GM18517 (cell line): Measurements from ENCODE around the gene DUSP9.

Experiments used
- ATAC-seq: cut with Tn5 transposase; IDR thresholded peaks from one replicate; pipeline ENCODE4 v1.9.1; 2021; ENCODE audit warnings: mild to moderate bottlenecking, moderate library complexity; ENCODE audit not compliant: unreplicated experiment

DUSP9 gene

DNA sequence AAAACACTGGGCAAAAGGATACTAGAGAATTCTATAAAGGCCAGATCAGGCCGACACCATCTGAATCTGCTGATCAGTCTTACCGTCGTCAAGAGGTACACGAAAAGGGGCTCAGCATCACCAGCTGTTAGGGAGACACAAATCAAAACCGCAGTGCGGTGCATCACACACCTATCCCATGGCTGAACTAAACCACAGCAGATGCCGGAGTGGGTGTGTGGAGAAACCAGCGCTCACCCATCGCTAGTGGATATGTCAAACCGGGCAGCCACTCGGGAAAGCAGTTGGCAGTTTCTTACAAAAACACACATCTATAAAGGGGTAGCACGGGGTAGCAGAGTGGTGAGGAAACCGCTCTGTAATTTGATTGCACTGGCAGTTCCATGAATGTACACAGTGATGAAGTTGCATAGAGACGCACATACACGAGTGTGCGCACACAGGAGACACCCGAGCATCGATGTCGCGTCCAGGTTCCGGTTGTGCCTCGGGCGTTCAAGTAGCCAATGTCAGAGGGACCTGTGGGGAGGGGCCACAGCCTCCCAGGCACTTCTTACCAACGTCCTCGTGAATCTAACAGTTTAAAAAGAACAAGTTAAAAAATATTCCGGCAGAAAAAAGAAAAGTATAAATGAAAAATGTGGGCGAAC, 24.9 kb upstream of the DUSP9 start:
- ATAC-seq = no peak

DNA sequence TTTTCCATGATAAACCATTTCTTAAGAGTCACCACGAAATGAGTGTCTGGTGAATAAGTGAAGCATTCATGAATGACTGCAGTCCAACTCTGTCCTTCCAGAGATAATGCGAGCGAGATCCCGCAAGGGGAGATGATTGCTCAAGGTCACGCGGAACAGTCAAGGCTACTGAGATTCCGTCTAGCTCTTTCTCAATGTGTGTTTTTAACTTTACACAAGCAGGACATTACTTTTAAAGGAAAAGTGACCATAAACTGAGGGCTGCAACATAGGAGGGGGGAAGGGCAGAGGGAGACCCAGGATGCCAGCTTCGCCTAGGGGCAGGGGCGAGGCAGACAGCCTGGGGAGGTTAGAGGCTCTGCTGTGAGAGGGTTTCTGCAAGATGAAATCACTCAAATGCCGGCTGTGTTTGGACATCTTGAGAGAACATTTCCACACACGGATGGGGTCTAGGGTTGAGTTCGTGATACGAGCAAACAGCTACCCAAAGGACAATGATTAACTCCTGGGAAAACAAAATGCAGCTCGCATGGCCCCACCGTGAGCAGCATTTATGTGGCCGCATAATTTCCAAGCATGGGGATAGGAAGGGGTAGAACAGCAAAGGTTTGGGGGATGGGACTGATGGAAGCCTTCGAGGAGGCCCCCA, 24.2 kb upstream of the DUSP9 start:
- ATAC-seq = no peak

GRCh38 chrX:153623310-153624029, 23.5 kb upstream of the DUSP9 start:
- no peak for ATAC-seq

DNA sequence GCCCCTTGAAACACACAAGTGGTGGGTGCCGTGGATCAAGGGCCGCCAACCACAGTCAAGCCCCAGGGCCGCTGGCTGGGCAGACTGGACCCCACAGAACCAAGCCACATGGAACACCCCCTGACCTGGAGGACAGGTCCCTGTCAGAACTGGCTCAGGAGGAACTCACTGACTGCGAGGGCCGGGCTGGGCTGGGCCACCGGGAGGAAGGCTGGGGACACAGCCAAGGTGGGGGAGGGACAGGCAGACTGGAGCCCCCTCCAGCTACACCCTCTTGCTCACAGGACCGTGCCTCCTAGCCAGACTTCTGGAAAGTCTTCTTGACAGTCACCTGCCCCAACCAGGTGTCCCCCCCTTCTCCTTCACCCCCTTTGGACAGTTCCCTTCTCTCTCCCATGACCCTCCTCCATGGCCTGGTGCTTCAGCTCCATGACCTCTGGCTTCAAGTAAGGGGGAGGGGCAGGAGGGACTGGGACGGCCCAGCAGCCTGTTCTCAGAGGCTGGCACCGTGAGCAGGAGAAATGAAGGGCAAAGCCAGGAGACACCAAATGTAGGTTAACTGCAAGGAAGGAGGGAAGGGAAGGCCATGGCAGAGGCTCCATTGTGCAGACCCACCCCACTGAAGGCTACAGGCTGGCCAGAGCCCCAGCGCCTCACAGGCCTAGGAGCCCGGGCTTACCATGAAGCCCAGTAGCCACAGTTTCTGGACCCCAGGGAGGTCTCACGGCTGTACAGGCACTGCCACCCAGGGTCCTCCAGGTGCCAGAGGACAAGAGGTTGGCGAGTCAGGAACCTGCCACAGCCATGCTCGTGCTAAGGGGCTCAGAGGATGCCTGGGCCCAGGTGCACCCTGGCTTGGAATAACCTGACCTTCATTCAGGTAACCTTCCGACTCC, 22.6 kb upstream of the DUSP9 start:
- no peak for ATAC-seq

DNA sequence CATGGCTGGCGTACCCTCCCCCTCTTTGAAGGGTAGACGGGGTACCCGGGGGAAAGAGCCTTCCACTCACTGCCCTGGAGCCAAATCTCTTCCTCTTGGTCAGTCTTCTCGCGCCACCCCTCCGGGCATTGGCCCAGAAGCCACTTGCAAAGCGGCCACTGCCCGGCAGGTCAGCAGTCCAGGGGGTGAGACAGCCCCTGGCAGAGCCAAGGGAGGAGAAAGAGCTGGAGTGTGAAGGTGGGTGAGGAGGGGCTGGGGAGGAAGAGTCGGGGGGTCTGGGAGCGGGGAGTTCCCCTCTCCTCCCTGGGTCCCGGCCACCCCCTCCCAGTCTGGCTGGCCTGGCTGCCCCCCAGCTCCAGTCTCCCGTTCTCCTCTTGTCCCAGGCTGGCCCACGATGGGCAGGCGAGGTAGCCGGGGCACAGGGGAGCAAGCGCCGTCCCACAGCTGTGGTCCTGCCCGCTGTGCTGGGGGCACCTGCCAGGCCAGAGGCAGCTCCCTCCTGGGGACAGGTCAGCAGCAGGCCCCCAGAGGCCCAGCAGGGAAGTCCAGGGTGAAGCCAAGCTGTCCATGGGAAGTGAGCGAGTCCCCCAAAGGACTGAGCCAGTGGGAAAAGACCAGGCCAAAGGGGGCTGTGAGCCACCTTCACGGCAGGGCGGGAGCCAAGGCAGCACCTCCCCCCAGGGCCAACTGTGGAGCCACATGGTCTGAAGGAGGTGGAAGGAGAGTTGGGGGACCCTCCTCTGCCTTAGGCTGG, 21.6 kb upstream of the DUSP9 start:
- ATAC-seq = no peak

GRCh38 chrX:153626025-153626633, 20.9 kb upstream of the DUSP9 start:
- no peak for ATAC-seq

DNA sequence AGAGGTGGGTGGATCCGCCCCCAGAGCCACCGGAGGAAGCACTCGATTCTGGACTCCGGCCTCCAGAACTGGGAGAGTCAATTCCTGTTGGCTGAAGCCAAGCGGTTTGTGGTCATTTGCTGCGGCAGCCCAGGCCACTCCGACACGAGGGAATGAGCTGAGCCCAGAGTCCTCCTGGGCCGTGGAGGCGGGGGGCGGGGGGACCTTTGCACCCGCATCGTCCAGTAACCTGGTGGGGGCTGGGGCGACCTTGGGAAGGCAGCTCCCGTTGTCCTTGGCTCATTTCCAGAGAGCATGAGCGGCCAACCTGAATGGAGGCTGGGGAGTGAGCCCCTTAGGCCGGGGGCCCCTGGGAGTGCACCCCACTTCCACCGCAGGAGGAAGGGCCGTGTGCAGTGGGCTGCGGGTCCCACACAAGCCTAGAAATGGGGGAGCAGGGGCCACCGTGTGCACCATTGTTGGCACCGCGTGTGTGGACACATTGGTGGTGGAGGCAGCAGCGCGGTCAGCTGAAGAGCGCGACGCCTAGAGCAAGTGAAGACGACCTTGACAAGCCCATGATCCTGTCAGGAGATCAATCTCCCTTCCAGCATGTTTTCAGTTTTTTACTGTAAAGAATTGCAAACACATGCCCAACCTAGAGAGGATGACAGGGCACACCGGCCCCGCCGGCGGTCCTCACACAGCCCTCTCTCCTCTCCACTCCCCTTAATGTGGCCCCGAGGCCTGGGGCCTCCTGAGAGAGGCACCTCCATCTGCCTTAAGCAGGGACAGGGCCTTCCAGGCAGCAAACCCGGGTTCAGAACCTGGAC, 19.9 kb upstream of the DUSP9 start:
- no peak for ATAC-seq

GRCh38 chrX:153627675-153628111, 19.3 kb upstream of the DUSP9 start:
- no peak for ATAC-seq

DNA sequence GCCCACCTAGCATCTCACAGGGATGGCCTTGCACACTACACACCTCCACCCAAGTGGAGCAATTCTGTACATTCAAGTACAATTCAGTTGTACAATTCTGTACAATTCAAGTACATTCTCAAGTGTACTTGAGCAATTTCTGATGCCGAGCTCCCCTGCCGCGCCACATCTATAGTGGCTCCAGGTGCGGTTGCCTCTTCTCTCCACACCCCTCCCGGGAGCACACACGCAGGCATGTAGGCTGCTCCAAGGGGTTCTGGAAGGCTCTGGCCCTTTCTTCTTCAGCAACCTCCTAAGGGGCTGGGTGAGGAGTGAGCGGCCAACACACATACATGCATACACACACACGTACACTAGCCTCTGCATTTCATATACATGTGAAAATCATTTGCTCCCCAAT, 18.9 kb upstream of the DUSP9 start:
- ATAC-seq = no peak

GRCh38 chrX:153628665-153629064, 18.3 kb upstream of the DUSP9 start:
- no peak for ATAC-seq

GRCh38 chrX:153631346-153631745, 15.7 kb upstream of the DUSP9 start:
- ATAC-seq = no peak

- no peak for ATAC-seq
Observed at GRCh38 chrX:153631907-153632594, 15.0 kb upstream of the DUSP9 start.

DNA sequence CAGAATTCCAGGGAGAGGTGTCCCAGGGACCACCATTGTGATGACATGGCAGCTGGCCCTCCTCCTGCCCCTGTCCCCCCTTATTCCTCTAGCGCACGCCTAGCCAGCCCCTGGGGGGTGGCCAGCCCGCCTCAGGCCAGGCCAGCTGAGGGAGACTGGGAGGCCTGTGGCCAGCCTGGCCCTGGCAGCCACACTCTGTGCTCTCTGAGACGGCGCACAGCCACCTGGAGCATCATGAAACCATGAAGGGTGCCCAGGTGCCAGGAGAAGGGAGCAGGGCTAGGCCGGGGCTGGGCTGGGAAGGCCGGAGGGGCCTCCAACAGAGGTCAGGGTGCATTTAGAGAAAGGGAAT, 14.4 kb upstream of the DUSP9 start:
- ATAC-seq = no peak

DNA sequence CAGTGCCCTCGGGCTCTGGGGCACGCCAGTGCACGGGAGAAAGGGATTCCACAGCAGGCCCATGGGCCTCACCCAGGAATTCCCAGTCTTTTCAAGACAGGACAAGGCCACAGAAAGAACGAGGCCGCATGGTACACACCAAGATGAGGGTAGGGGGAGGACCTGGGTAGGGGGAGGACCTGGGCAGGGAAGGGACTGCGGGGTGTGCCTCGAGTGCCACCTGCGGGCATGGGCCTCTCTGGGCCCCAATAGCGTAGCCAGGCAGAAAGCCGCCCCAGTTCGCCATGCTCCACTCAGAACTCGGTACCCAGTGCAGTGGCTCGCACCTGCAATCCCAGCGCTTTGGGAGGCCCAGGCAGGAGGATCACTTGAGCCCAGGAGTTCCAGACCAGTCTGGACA, 14.0 kb upstream of the DUSP9 start:
- ATAC-seq = no peak

DNA sequence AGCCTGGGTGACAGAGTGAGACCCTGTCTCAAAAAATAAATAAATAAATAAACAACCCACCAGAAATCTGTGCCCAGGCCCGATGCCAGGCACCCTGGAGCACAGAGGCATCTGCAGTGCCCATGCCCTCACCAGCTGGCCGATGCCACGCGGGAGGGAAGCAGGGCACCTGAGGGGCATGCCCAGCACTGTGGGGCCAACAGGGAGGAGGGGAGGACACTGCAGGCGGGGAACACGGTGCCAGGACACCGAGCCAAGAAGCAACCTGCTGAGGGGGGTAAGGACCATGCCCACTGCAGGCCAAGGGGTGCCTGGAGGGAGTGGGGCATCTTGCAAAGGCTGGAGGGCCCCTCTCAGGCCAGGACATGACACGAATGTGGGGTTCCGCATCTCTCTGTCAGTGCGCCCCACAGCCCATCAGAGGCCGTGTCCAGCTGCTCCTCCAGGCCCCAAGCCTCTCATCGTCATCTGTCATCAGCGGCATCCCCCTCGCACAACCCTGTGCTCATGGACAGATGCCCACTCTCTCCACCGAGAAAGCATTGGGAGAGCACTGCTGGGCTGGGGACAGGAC, 13.3 kb upstream of the DUSP9 start:
- ATAC-seq = no peak

DNA sequence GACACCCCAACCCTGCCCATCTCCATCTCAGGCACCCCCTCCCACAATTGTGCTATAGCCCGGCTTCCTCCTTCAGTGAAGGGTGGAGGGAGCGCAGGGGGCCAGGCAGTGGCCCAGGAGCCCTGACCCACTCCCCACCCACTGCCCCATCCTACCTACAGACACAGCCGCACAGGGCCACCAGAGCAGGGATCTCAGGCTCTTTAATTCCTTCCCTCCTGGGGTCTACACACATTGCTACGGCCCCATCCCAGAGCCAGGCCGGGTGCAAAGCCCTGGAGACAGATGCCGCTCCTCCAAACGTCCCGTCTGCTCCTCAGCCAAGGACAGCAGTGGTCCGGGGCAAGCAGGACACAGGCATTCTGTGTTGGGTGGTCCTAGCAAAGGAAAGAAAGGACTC, 12.8 kb upstream of the DUSP9 start:
- no peak for ATAC-seq

GRCh38 chrX:153634832-153635231, 12.2 kb upstream of the DUSP9 start:
- ATAC-seq = no peak

GRCh38 chrX:153635388-153635787, 11.6 kb upstream of the DUSP9 start:
- no peak for ATAC-seq
